ENCODE results near the gene AMDHD1.

- TF ChIP-seq EZH2 (IDR thresholded peaks at IDR 0.05) (no peak), FOXP2 (optimal IDR thresholded peaks at IDR 0.05; ENCODE audit: control extremely low read depth, extremely low read length, insufficient read depth) (no peak), POLR2AphosphoS5 (IDR thresholded peaks at IDR 0.05; ENCODE audit: borderline replicate concordance, low read depth, low read length) (no peak)
Measured at GRCh38 chr12:96006727-96007126, 63.6 kb downstream of the AMDHD1 start.
